Activated CD4-positive, CD25-positive, alpha-beta regulatory T cell treated with anti-CD3 and anti-CD28 coated beads, Interleukin-2, amount 50 U/mL, for 72 hours (primary cell): ENCODE measurements around the gene COL16A1.
"Not testable (repeated sequence)": the region's sequence is repeated elsewhere in the genome, so short reads cannot be mapped to it uniquely, and the experiment has no call there.

Experiments used
- DNase-seq: peaks from one replicate; pipeline ENCODE4 v3.0.0; 2021

The COL16A1 gene

GRCh38 chr1:31732751-31733289, 29.0 kb upstream of the COL16A1 start:
- DNase-seq = no peak

- DNase-seq = no peak
These were observed 28.5 kb upstream of the COL16A1 start for GRCh38 chr1:31732343-31732742.

GRCh38 chr1:31731049-31731565, 27.3 kb upstream of the COL16A1 start:
- DNase-seq = no peak

- no peak for DNase-seq
These were observed 26.7 kb upstream of the COL16A1 start for GRCh38 chr1:31730336-31731048.

- no peak for DNase-seq
These were observed 24.0 kb upstream of the COL16A1 start for GRCh38 chr1:31727849-31728248.

- DNase-seq = no peak
These were observed 23.4 kb upstream of the COL16A1 start for GRCh38 chr1:31727195-31727594.

- no peak for DNase-seq
These were observed 22.9 kb upstream of the COL16A1 start for GRCh38 chr1:31726715-31727114.

GRCh38 chr1:31725777-31726535, 22.1 kb upstream of the COL16A1 start:
- DNase-seq = no peak

- DNase-seq = no peak
These were observed 21.3 kb upstream of the COL16A1 start for GRCh38 chr1:31725134-31725533.

- no peak for DNase-seq
These were observed 20.1 kb upstream of the COL16A1 start for GRCh38 chr1:31723828-31724359.

GRCh38 chr1:31718327-31718897, 14.6 kb upstream of the COL16A1 start:
- no peak for DNase-seq

- no peak for DNase-seq
These were observed 13.5 kb upstream of the COL16A1 start for GRCh38 chr1:31717341-31717740.

GRCh38 chr1:31715873-31716220, 12.0 kb upstream of the COL16A1 start:
- no peak for DNase-seq

- peak; percentile 43 for DNase-seq
These were observed 11.5 kb upstream of the COL16A1 start for GRCh38 chr1:31715087-31715872.

- DNase-seq = no peak
These were observed 10.7 kb upstream of the COL16A1 start for GRCh38 chr1:31714442-31715086.

GRCh38 chr1:31712630-31713029, 8.8 kb upstream of the COL16A1 start:
- DNase-seq = no peak

- DNase-seq = no peak
These were observed 8.3 kb upstream of the COL16A1 start for GRCh38 chr1:31712068-31712467.

GRCh38 chr1:31708324-31708723, 4.5 kb upstream of the COL16A1 start:
- no peak for DNase-seq

- DNase-seq = no peak
These were observed 3.9 kb upstream of the COL16A1 start for GRCh38 chr1:31707711-31708110.

GRCh38 chr1:31707059-31707600, 3.3 kb upstream of the COL16A1 start:
- DNase-seq = not testable (repeated sequence)

- DNase-seq = no peak
These were observed 2.7 kb upstream of the COL16A1 start for GRCh38 chr1:31706384-31707058.
